ENCODE results near the gene IFNB1.

The IFNB1 gene

GRCh38 chr9:21060919-21061561 lies 16.7 kb downstream of the IFNB1 start:
- peak; percentile 81 for DNase-seq

GRCh38 chr9:21056931-21057330 lies 20.8 kb downstream of the IFNB1 start:
- peak; percentile 19 for DNase-seq

- DNase-seq, result no peak
Measured at GRCh38 chr9:21053851-21054250, 23.9 kb downstream of the IFNB1 start.

GRCh38 chr9:21047281-21047691 lies 30.5 kb downstream of the IFNB1 start:
- DNase-seq, result no peak

DNA sequence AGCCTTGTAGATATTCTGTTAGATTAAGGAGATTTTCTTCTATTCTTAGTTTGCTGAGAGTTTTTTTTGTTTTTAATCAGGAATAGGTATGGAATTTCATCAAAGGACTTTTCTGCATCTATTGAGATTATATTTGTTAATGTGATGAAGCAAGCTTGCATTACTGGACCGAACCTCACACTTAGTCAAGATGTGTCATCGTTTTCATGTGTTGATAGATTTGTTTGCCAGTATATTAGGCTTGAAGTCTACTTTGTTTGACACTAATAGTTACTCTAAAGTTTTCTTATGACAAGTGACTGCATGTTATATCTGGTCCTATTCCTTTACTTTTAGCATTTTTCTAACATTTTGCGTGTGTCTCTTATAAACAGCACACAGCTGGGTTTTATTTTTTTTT lies 33.9 kb downstream of the IFNB1 start:
- no peak for DNase-seq

DNA sequence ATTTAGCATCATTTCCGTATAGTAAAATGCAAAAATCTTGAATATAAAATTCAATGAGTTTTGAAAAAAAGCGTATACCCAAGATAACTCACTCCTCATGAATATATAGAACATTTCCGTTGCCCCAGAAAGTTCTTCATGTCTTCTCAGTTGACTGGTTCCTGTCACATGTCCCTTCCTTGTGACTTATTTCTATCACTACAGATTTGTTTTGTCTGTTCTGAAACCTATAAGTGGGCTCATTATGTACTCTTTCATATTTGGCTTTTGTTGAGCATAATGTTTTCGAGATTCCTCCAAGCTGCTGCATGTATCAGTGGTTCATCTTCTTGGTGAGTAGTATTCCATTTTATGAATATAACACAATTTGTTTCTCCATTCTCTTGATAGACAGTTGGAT lies 35.3 kb downstream of the IFNB1 start:
- DNase-seq, result no peak

GRCh38 chr9:21039302-21039701 lies 38.4 kb downstream of the IFNB1 start:
- DNase-seq, result no peak

DNA sequence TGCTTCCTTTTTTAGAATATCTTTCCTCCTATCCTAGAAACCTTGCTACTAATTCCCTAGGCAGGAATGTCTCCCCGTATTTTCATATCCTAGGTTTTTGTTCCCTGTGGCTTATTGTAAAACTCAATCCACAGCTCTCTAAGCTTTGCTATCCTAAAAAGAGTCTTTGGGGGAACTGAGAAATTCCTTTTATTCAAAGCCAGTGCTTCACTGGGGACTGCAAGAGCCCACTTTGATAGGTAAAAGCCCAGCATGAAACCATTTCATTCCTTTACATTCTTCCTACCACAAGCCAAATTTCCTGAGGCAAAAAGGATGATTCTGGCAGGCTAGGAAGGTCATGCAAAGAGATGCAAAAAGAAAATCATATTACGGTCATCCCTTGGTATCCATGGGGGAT lies 40.5 kb downstream of the IFNB1 start:
- DNase-seq, result no peak

DNA sequence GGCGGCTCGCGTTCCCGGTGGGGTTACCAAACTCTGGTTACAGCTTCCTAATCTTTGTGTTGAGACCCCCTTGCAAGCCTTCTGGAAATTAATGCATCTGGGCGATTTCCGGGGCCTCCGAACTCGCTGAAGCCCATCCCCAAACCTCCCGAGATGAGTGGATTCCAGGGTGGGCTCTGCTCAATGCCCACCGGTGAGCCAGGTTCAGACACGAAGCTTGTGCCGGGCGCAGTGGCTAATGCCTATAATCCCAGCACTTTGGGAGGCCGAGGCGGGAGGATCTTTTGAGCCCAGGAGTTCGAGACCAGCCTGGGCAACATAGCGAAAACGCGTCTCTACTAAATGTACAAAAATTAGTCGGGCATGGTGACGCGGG lies 45.9 kb downstream of the IFNB1 start:
- DNase-seq, result no peak

GRCh38 chr9:21031091-21031807 lies 46.5 kb downstream of the IFNB1 start, which contains the start of gene HACD4:
HACD4 (minus strand) TSS chr9:21031640; CDS start chr9:21031590, 50 bp downstream.
- DNase-seq, result peak; percentile 44

GRCh38 chr9:21030389-21031035 lies 47.2 kb downstream of the IFNB1 start:
- peak; percentile 63 for DNase-seq

DNA sequence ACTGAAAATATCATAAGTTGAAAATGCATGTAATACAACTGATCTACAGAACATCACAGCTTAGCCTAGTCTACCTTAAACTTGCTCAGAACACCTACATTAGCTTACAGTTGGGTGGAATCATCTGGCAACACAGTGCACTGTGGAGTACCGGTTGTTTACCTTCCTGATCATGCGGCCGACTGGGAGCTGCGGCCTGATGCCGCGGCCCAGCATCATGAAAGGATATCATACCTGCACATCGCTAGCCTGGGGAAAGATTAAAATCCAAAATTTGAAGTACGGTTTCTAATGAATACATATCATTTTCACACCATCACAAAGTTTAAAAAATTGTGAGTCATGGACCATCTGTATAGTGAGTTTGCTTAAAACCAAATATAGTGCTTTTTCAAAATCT lies 48.1 kb downstream of the IFNB1 start:
- no peak for DNase-seq

- DNase-seq, result peak; percentile 52
Measured at GRCh38 chr9:21028466-21028865, 49.3 kb downstream of the IFNB1 start.

GRCh38 chr9:21027295-21027694 lies 50.4 kb downstream of the IFNB1 start:
- DNase-seq, result peak; percentile 54

Data from fibroblast of skin of right quadriceps (primary cell).